HG02678 (cell line): ENCODE results near the gene ITFG1.
A peak's percentile ranks its signal among the peaks of the same experiment; 100 is the strongest.
"Not testable (repeated sequence)": the region's sequence is repeated elsewhere in the genome, so short reads cannot be mapped to it uniquely, and the experiment has no call there.

ENCODE experiments used
- ATAC-seq: cut with Tn5 transposase; IDR thresholded peaks from one replicate; pipeline ENCODE4 v1.9.1; 2021; ENCODE audit warnings: mild to moderate bottlenecking, moderate library complexity; ENCODE audit not compliant: unreplicated experiment

Gene ITFG1

DNA sequence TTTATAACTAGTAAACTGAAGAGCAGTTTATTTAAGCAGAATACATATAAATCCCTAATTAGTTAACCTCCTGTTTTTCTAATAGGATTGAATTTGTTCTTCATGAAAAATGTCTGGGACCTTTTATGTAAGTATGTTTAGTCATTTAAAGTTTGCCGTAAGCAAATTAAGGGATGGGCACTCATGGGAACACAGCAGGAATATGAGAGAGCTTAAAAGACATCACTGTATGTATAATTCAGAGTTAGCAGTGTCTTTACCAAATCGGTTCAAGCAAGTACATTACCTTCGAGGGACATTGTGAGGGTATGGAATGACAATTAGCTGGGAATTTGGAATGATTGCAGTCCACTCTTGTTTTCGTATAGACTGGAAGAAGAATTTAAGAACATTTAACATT is 299.4 kb downstream of the ITFG1 start:
- no peak for ATAC-seq

DNA sequence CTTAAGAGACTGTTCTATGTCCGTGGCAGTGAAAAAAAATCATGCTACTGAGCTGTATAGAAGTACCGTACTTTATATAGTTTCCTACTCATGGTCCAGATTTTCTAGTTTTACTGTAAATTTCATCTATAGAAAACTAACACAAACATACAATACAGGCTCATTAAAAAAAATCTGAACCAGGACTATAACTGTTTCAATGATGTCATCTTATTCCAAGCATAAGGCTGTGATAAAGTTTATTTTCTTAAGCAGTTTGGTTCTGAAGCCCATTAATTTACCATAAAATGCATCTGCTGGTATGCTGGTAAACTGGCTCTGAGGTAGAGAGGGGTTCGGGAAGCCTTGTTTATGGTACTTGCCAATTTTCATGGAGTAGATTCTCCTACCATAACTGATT is 300.4 kb downstream of the ITFG1 start:
- ATAC-seq: no peak

- no peak for ATAC-seq
Measured at GRCh38 chr16:47158992-47159391, 301.9 kb downstream of the ITFG1 start.

- ATAC-seq: no peak
Measured at GRCh38 chr16:47156680-47157215, 304.1 kb downstream of the ITFG1 start.

GRCh38 chr16:47152501-47152900 is 308.4 kb downstream of the ITFG1 start:
- ATAC-seq: not testable (repeated sequence)

GRCh38 chr16:47150067-47150466 is 310.8 kb downstream of the ITFG1 start:
- no peak for ATAC-seq

DNA sequence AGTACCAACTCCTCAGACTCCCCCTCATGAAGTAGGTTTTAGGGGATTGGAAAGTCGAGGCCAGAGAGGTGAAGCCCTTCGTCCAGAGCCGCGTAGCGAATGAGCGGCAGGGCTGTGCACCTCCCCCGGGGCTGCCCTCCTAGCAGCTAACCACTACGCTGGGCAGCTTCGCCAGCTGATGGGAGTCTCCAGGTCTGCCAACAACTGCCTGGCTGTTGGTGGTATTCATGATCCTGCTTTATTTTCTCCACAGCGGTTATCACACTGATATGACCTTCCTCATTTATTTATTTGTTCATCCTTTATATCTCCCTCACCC is 316.3 kb downstream of the ITFG1 start:
- no peak for ATAC-seq

- ATAC-seq: peak; percentile 55
Measured at GRCh38 chr16:47143677-47144558, 316.9 kb downstream of the ITFG1 start, which contains the start of gene NETO2. TSS of gene NETO2 (minus strand) at chr16:47143945. CDS start at chr16:47143612, 333 bp downstream.

GRCh38 chr16:47142821-47143676 is 317.8 kb downstream of the ITFG1 start:
- peak; percentile 64 for ATAC-seq

DNA sequence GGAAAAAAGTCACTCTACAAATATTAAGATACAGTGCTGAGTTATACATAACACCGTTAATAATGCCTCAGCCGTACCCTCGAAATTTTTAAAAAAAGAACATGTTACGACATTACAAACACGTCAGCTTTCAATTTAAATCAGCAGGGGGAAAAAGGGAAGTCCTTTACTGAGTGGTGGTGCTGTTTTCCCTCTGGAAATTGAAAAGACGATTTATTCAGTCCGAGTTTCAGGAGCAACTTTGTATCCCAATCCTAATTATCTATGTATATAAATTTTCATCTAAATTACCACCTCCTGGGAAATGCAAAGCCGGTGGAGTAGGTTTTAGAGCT is 318.4 kb downstream of the ITFG1 start:
- ATAC-seq: no peak

GRCh38 chr16:47141773-47142485 is 318.9 kb downstream of the ITFG1 start:
- ATAC-seq: peak; percentile 52

GRCh38 chr16:47140686-47141085 is 320.2 kb downstream of the ITFG1 start:
- no peak for ATAC-seq

GRCh38 chr16:47139561-47140185 is 321.2 kb downstream of the ITFG1 start:
- no peak for ATAC-seq

DNA sequence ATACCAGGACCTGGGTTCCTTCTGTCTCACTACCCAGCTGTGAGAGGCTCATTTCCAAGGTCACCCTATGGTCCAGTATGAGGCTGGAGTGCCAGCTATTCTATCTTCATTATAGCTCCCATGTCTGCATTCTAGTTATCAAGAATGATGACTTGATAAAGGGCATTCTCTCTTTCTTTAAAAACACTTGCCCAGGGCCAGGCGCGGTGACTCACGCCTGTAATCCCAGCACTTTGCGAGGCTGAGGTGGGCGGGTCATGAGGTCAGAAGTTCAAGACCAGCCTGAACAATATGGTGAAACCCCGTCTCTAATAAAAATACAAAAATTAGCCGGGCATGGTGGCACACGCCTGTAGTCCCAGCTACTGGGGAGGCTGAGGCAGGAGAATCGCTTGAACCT is 322.9 kb downstream of the ITFG1 start:
- not testable (repeated sequence) for ATAC-seq

GRCh38 chr16:47136099-47136842 is 324.6 kb downstream of the ITFG1 start:
- ATAC-seq: no peak

GRCh38 chr16:47134550-47134949 is 326.3 kb downstream of the ITFG1 start:
- ATAC-seq: no peak

DNA sequence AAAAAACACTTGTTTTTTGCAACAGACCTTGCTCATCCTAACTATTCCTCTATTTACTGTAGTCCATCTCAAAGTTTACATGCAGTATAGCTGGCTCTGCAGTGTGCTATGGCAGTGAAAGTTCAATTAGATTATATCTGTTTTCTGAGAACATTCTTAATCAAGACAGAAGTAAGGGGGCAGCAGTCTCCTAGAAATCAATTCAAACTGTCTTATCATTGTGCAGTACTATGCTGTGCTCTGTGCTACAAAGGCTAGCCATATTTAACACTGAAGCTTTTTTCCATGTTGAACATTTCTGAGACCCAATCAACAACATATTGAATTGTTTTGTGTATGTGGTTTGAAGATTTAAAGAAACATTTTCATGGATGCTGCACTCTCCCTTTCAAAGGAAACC is 328.6 kb downstream of the ITFG1 start:
- ATAC-seq: no peak

DNA sequence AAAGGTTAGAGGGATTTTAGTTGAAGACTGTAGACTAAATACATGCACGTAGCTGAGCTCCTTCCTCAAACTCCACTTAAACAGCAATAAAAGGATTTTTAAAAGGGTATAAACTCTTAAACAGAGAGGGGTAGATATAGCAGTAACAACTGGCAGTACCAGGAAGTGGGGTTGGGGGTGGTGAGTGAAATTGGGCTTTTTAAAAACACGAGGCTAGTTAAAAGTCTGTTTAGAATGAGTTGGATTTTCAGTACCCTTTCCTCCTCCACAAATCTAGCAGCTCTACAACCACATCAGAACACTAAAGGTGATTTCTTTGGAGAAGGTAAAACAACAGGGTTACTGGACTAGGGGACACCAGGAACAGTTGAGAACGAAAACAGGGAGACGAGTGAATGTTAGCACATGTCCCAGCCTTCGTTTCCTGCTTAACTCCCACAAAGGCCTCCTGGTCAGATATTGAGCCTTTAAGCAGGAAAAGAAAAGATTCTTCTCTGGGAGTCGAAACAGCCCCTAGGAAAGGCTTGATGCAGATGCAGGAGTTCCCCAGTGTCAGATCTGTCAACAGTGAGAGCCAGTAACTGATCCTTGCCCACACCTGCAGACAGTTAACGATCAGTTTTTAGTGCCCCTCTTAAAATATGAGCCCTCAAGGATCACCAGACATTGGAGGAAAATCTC is 331.0 kb downstream of the ITFG1 start:
- ATAC-seq: no peak

- ATAC-seq: no peak
Measured at GRCh38 chr16:47127541-47127940, 333.3 kb downstream of the ITFG1 start.
